ENCODE measurements around the gene SUV39H2. TPM values are rescaled to one million over a fixed set of nuclear protein-coding genes. Genes with fewer than 3 reads are reported as not detected.
A peak's percentile ranks its signal among the peaks of the same experiment; 100 is the strongest.
"Not testable (repeated sequence)": the region's sequence is repeated elsewhere in the genome, so short reads cannot be mapped to it uniquely, and the experiment has no call there.

Gene SUV39H2
- total RNA-seq, 1 donor from 2014 or later = 14.2 TPM

DNA sequence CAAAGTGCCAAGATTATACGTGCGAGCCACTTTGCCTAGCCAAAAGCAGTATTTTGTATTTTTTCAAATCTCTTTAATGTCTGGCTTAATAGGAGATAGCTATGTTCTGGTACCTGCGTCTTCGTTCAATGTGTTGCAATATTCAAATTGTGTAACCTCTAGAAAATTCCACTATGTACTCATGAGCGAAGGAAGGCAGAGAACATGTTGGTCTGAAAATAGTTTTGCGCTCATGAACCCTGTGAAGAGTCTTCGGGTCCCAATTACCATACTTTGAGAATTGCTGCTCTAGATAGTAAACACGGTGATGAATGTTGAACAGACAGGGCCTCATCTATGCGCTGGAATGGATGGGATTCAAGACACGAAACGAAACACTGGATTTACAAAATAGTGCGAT is 2.7 kb upstream of the SUV39H2 start:
- DNase-seq (ENCODE audit: low spot score) = no peak

DNA sequence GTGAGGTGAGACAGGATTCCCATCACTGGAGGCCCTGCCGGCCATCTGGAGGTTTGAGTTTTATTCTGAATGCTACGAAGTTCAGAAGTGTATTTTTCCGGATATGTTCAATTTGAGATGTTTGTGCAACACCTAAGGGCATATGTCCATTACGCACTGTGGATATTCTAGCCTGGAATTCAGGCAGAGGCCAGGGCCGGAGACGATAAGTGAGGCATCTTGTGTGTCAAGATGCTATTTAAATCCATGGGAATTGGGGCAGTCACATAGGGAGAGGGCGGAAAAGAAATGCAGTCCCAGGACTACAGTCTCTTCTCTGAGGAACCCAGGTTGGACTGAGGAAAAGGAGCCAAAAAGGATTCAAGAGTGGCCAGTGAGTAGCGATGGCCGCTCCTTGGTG is 1.9 kb upstream of the SUV39H2 start:
- DNase-seq (ENCODE audit: low spot score) = no peak

DNA sequence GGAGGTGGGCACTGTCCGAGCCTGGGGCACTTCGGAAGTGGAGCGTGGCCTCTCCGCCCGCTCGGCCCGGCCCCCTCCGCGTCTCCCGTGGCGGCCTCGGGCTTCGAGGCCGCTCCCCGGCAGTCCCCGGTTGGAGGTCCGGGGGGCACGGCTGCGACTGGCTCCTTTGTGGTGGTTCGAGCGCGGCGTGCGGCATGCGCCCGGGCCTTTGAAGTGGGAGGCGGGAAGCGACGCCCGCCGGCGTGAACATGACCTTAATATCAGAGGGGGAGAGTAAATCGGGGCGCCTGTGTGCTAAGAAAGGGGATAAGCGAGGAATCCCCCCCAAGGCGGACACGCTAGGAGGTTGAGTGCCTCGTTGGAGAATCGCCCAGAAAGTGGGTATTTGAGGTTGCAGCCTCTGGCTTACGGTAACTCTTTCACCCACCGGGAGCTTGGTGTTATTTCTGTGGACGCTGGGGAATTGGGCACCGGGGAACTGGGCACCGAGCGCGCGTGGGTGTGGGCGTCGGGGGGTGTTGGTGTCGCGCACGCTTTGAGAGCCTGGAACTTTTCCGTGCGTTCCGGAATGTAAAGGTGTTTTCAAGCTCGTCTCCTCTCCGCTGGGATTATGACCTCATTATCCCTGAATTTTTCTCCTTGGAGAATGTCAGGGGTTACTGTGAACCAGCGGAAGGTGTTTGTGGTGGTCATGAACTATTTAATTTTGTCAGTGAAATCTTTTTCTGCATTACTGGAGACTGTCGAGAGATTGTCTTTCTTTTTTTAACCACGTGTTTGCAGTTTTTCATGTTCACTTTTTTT is 660 bp downstream of the SUV39H2 start:
- peak; percentile 45 for DNase-seq (ENCODE audit: low spot score)

DNA sequence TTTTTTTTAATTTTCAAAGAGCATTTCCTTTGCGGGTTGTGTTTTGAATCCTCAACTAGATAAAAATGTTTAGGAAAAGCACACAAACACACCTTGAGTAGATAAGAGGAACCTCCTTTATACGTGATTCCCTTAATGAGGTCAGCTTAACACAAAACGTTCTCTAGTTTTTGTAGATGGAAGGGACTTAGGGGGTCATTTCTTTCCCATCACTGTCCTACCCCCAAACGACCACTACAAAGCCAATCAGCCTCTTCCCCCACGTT is 1.2 kb downstream of the SUV39H2 start:
- no peak for DNase-seq (ENCODE audit: low spot score)

DNA sequence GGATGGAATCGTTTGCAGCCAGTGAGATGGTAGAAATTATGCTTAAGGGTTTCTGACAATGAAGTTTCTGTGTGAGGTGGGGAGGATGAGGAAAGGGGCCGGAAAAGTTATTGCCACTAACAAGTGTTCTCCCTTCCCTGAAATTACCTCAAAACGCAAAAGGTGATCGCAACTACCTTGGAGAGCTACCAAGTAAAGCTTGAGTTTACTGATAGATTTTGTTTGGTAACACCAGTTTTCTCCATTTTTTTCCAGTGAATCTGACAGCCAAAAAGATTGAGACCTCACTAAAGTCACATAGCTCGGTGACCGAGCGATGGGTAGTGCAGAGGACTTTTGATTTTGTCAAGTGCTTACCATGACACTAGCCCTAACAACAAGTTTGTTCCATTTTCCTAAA is 1.6 kb downstream of the SUV39H2 start:
- DNase-seq (ENCODE audit: low spot score) = no peak

DNA sequence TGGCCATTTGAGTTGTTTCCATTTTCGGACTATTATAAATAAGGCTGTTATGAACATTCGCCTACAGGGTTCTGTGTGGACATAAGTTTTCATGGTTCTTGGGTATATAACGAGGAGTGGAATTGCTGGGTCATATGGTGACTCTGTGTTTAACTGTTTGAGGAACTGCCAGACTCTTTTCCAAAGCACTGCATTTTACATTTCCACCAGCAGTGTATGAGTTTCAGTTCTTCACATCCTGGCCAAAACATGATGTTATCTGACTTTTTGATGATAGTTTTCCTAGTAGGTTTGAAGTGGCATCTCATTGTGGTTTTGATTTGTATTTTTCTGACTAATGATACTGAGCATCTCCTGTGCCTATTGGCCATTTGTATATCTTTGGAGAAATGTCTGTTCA is 5.4 kb downstream of the SUV39H2 start:
- DNase-seq (ENCODE audit: low spot score) = no peak

DNA sequence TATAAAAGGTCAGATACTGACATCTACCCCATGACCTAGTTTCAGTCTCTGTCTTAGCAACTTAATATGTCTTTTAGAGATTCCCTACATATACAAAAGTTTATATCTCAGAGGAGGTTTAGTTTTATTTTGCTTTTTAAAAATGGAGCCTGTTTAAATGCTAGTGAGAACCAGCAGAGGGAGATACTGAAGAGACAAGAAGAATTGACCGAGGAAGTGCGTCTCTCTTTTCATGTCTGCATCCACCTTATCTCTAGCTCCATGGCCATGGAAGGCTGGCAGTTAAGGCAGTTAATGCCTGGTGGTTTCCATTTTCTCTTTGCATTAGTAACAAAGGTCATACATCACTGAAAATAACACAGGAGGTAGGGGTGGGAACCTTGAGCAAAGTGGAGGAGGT is 10.7 kb downstream of the SUV39H2 start:
- no peak for DNase-seq (ENCODE audit: low spot score)

DNA sequence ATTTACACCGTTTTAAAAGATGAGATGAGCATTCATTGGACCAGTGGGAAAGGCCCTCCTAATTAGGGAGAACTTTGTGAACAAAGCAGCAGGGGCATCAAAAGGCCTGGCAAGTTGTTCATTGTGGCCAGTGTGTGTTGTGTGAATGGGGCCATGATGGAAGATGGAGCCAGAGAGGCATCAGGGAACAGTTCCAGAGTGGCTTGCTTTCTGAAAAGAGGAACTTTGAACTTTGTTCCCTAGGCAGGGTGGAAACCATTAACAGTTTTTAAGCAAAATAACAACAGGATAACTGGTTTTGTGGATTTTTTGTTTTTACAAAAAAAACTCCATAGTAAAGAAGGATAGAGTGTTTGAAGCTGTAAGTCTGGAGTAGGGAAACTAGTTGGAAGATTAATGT is 12.5 kb downstream of the SUV39H2 start:
- DNase-seq (ENCODE audit: low spot score) = no peak

DNA sequence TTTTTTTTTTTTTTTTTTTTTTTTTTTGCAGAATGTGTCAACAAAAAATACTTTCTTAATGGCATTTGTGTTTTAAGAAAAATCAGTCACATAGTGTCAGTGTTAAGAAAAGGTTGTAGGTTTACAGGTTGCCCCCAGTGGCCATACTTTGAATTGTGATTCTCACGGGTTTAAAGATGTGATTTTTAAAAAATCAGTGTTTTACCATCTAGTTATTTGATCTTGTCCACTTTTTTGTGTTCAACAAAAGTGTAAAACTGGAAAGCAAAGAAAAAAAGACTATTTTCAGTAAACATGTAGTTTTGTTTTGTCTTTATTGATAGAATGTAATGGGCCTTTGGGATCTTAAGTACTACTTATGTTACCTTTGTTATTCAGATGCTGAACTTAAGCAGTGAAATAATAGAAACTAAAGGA is 25.7 kb downstream of the SUV39H2 start:
- no peak for DNase-seq (ENCODE audit: low spot score)

DNA sequence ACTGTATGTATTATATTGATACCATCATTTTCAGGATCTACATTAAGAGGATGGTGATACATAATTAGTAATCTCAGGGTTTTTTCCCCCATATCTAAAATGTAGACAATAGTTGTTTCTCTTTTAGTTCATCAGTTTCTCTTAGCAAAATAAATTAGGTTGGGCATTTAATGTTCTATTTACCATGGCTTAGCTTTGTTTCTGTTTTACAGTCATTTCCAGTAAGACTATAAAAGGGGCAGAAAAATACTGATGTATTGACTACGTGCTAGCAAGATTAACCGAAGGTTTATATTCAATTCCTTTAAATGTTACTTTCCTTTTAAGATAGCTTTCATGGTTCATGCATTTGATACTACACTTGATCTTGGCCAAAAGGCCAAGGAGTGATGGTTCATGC is 26.2 kb downstream of the SUV39H2 start:
- DNase-seq (ENCODE audit: low spot score) = no peak

DNA sequence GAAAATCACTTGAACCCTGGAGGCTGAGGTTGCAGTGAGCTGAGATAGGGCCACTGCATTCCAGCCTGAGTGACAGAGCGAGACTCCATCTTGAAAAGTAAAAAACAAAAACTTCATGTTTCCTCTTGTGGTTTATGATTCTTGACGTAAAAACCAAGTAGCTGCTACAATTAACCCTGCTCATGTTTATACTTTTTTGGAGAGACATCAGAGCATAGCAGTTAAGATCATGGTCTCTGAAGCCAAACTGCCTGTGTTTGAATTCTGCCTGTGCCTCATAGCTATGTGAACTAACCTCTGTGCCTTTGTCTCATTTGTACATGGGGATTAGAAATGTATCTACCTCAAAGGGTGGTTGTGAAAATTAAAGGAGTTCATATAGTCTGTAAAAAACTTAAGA is 27.2 kb downstream of the SUV39H2 start:
- no peak for DNase-seq (ENCODE audit: low spot score)

DNA sequence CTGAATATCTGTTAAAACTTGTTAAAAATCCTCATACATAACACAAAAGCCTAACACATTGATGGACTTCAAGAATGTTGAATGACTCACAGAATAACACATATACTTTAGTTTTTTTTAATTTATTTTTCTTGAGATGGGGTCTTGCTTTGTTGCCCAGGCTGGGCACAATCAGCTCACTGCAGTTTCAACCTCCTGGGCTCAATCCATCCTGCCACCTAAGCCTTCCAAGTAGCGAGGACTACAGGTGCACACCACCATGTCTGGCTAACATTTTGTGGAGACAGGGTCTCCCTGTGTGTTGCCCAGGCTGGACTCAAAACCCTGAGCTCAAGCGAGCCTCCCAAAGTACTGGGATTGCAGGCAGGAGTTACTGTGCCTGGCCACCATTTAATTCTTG is 28.1 kb downstream of the SUV39H2 start:
- no peak for DNase-seq (ENCODE audit: low spot score)

DNA sequence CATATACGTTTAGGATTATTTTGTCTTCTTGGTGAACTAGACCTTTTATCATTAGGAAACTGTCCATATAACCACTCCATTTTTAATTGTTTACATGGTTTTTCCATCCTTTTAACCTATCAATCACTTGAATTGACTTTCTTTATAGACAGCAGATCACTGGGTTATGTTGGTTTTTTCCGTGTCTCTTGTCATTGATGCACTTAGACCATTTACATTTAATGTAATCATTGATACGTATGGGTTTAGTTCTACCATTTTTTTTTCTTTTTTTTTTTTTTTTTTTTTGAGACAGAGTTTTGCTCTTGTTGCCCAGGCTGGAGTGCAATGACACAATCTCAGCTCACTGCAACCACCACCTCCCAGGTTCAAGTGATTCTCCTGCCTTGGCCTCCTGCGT is 28.9 kb downstream of the SUV39H2 start:
- not testable (repeated sequence) for DNase-seq (ENCODE audit: low spot score)

DNA sequence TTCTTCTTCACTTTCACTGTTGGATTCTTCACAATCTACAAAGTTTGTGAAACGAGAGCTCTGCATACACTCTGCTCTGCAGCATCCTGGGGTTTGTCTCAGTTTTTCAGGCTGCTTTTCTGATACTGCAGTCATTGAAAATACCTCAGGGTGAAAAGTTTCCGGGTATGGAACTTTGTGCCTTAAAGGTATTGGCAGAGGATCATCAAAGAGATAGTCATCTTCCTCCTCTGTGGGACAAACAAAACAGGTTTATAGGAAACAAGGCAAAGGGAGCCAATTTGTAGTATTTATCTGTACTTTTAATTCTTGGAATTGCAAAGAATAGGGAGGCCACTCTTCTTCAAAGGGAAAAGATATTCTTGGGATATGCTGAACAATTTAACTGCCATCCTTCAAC is 30.4 kb downstream of the SUV39H2 start:
- no peak for DNase-seq (ENCODE audit: low spot score)

DNA sequence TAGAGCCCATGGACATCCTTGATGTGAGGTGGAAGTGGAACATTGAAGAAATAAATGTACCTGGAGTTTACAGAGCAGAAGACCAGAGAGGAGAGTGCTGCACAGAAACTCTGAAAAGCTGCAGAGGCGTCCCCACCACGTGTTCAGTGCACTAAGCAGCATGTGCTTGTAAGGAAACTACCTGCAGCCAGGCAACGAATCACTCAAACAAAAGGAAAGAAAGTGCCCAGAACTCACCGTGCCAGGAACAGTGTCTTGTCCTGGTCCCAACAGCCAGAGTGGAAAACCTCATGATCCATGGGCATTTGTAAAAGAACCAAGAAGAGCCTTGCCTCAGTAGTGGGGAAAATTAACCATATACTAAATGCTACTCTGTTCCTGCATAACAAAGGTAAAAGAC is 32.3 kb downstream of the SUV39H2 start:
- no peak for DNase-seq (ENCODE audit: low spot score)

DNA sequence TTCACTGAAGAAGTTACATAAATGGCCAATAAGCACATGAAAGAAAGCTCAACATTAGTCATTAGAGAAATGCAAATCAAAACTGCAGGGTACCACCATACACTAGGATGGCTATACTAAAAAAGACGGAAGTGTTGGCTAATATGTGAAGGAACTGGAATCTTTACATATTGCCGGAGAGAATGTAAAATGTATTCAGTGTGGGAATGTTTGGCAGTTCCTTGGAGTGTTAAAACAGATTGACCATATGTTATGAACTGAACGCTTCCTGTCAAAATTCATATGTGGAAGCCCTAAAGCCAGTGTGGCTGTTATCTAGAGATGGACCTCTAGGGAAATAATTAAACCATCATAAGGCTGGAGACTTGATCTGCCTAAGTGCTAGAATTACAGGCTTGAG is 33.1 kb downstream of the SUV39H2 start:
- no peak for DNase-seq (ENCODE audit: low spot score)

DNA sequence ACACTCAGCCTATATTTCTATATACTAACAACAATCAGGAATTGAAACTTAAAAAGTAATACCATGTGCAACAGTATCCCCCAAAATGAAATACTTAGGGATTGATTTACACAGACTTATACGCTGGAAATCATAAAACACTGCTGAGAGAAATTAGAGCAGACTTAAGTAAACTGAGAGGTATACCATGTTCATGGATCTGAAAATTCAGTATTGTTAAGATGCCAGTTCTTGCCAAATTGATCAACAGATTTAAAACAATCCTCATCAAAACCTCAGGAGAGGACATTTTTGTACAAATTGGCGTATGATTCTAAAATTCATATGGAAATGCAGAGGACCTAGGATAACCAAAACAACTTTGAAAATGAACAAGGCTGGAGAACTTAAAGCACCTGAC is 37.9 kb downstream of the SUV39H2 start:
- DNase-seq (ENCODE audit: low spot score) = no peak

DNA sequence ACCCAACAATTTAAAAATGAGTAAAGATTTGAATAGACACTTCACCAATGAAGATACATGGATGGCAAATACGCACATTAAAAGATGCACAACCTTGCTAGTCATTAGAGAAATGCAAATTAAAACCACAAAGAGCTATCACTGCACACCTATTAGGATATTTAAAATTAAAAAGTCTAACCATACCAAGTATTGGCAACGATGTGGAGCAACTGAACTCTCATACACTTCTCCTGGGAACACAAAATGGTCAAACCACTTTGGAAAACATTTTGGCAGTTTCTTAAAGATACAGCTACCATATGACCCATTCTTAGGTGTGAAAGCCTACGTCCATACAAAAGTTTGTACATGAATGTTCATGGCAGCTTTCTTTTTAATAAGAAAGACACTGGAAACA is 39.2 kb downstream of the SUV39H2 start:
- no peak for DNase-seq (ENCODE audit: low spot score)

DNA sequence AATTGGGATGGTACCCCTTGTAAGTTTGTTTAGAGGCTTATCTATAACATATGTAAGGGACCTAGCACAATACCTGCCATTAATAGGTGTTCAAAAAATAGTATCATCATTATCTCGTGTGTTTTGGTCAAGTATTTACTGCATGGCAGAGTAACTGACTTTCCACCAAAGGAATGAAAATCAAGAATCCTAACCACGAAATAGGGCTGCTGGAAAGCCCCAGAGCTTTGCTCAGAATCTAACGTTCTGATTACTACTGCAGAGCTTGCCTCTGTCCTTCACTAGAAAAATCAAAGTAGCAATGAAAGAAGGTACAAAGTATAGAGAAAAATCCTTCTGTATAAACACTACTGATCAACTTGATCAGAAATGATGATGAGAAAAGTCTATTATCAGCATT is 40.3 kb downstream of the SUV39H2 start:
- DNase-seq (ENCODE audit: low spot score) = no peak

DNA sequence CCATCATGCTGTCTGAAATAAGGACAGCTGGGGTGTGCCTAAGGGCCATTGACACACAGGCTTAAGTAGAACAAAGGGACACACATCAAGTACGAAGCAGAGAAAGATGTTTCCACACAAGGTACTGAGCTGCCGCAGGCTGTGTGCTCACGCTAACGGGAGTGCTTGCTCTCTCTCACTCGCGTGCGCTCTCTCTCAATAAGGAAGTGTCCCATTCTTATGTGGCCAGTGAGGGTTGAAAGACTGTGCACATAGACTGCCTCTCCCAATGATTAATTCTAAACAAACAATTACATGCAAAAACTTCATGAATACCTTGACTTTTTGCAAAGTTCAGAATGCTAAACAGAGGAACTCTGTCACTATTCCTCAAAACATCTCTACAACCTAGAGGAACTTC is 45.3 kb downstream of the SUV39H2 start:
- DNase-seq (ENCODE audit: low spot score) = no peak

DNA sequence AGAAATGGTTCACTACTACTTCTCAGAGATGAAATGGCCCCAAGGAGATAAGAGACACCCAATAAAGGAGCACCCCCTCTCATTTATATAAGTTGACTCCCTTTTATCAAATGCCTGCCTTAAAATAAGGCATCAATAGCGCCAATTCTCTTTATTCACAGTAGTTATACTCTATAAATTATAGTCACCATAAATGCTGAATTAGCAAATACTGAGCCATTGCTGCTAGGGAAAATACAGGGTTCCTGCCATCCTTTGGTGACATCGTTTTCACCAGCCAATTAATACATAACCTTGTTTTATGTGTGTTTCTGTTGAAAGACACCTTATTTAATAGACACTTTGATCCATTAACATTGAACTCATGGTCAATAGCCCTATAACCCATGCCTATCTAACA is 46.6 kb downstream of the SUV39H2 start:
- DNase-seq (ENCODE audit: low spot score) = no peak

DNA sequence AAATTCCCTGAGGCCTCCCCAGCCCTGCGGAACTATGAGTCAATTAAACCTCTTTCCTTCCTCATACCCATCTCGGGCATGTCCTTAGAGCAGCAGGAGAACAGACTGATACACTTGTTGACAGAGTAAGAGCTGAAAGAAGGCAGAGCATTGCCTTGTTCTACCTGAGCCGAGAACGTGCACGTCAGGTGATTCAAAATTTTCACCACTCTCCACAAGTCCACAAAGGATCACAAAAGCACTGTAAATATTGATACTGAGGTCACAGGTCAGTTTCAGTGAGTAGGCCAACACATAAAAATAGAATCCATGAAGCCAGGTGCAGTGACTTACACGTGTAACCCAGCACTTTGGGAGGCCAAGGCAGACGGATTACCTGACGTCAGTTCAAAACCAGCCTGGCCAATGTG is 47.4 kb downstream of the SUV39H2 start:
- peak; percentile 52 for DNase-seq (ENCODE audit: low spot score)

DNA sequence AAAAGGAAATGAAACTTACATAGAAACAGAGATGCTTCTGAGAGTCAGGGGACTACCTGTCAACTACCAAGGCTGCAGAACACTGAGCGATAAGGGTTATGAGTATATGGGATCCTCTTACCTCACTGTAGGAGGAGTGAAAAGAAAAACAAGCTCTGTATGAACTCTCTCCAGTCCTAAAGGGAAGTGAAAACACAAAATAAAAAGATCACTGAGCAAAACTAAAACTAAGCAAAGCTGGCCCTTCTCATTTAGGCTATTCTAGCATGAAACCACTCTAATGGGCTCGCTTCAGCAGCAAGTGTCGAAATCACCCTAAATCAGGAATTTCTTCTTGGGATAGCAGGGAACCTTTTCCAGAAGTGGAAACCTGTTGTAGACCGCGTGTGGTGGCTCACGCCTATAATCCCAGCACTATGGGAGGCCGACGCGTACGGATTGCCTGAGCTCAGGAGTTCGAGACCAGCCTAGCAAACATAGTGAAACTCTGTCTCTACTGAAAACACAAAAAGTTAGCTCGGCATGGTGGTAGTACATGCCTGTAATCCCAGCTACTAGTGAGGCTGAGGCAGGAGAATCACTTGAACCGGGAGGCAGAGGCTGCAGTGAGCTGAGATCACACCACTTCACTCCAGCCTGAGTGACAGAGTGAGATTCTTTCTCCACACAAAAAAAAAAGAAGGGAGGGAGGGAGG is 48.2 kb downstream of the SUV39H2 start:
- no peak for DNase-seq (ENCODE audit: low spot score)

DNA sequence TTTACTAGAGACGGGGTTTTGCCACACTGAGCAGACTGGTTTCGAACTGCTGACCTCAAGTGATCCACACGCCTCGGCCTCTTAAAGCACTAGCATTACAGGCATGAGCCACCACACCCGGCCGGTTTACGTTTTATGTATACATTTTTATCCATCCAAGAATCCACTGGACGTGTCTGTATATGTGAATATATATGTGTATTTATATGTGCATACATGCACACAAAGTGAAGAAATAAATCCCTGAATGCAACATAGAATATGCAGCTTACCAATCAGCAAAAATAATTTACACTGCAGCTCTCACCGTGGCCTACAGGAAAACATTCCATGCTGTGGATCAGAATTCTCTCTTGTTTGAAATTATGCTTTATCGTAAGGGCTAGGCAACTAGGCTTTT is 51.9 kb downstream of the SUV39H2 start:
- DNase-seq (ENCODE audit: low spot score) = no peak
